GM12878 (cell line): Measurements from ENCODE around the gene FOXO3. TPM values are rescaled to one million over a fixed set of nuclear protein-coding genes. Genes with fewer than 3 reads are reported as not detected.

ENCODE experiments used
- ATAC-seq: fragments of 200-7000 bp; cut with Tn5 transposase; 3 replicates; pipeline ENCODE4 v1.9.1; 2020; ENCODE audit warnings: mild to moderate bottlenecking, moderate library complexity
- BruUV-seq: library from RNA; stranded (reverse); fragments of 400-500 nt; replicated peaks from 2 replicates; lab custom pipeline; 2021; lab: Mats Ljungman, UMichigan
- CTCF ChIA-PET: fragments of 300-600 bp; sonication (Branson Sonifier 250); formaldehyde crosslinking; extraction: SDS; loops from one replicate; lab custom pipeline; 2021; ENCODE audit warnings: inconsistent platforms; lab: Yijun Ruan, JAX
- POLR2A ChIA-PET: fragments of 350-600 bp; formaldehyde crosslinking; extraction: SDS; loops from one replicate; lab custom pipeline; 2021; ENCODE audit warnings: inconsistent platforms; lab: Charles Lee
- RAD21 ChIA-PET: fragments of 300-600 bp; sonication (Branson Sonifier 250); formaldehyde crosslinking; loops from one replicate; lab custom pipeline; 2023; ENCODE audit warnings: antibody characterized with exemption; ENCODE audit not compliant: unreplicated experiment; lab: Charles Lee
- SMC1A ChIA-PET: fragments of 300-600 bp; sonication (Branson Sonifier 250); formaldehyde crosslinking; loops from one replicate; lab custom pipeline; 2023; ENCODE audit not compliant: unreplicated experiment, uncharacterized antibody; lab: Charles Lee
- DNase-seq: peaks from one replicate; pipeline ENCODE4 v3.0.0-alpha.2; 2011; ENCODE audit warnings: low read depth, low spot score
- FAIRE-seq: peaks from 3 replicates; lab custom pipeline; 2011; peaks lifted over from hg19 to GRCh38; lab: Jason Lieb, UNC
- H2AFZ ChIP-seq: 2 replicates; pipeline ENCODE4 v1.6.0; 2011; ENCODE audit warnings: low read depth, low read length, control low read depth; ENCODE audit not compliant: control insufficient read depth
- H3K27ac ChIP-seq: 2 replicates; pipeline ENCODE4 v1.5.1; 2011; ENCODE audit warnings: control low read depth; ENCODE audit not compliant: control insufficient read depth, insufficient read depth
- H3K27me3 ChIP-seq, 2 experiments: replicated peaks in 1 of 2; 2 replicates each; pipeline versions ENCODE4 v1.6.0 to v1.6.1; 2011; ENCODE audit warnings: low read length in 1 of 2; ENCODE audit not compliant: control insufficient read depth in 2 of 2, insufficient read depth in 2 of 2
- H3K36me3 ChIP-seq, 2 experiments: 2 replicates each; pipeline ENCODE4 v1.5.1; 2011; ENCODE audit warnings: low read length in 1 of 2; ENCODE audit not compliant: control insufficient read depth in 2 of 2, insufficient read depth in 2 of 2
- H3K4me1 ChIP-seq: 2 replicates; pipeline ENCODE4 v1.6.1; 2011; ENCODE audit warnings: mild to moderate bottlenecking, low read length, moderate library complexity, mixed read lengths; ENCODE audit not compliant: control insufficient read depth, insufficient read depth
- H3K4me2 ChIP-seq: 2 replicates; pipeline ENCODE4 v1.6.0; 2011; ENCODE audit warnings: control low read depth; ENCODE audit not compliant: control insufficient read depth, insufficient read depth
- H3K4me3 ChIP-seq: fragments of 200-600 bp; sonication (generic); 2 replicates; pipeline ENCODE4 v1.5.1; 2016
- H3K79me2 ChIP-seq: 2 replicates; pipeline ENCODE4 v1.6.0; 2011; ENCODE audit warnings: low read length; ENCODE audit not compliant: control insufficient read depth, insufficient read depth
- H3K9ac ChIP-seq: 2 replicates; pipeline ENCODE4 v1.8.0; 2011; ENCODE audit warnings: low read length, control low read depth, mixed read lengths; ENCODE audit not compliant: control insufficient read depth, insufficient read depth
- H3K9me3 ChIP-seq: replicated peaks from 3 replicates; pipeline ENCODE4 v1.5.1; 2011; ENCODE audit warnings: mild to moderate bottlenecking, low read length; ENCODE audit not compliant: control insufficient read depth, insufficient read depth
- H4K20me1 ChIP-seq: 2 replicates; pipeline ENCODE4 v1.6.0; 2011; ENCODE audit not compliant: control insufficient read depth, insufficient read depth
- CBX5 ChIP-seq: sonication (generic); IDR thresholded peaks from 2 replicates; pipeline ENCODE4 v1.6.1; 2016; ENCODE audit warnings: low read depth, moderate library complexity, mild to moderate bottlenecking, inconsistent platforms
- CREM ChIP-seq: IDR thresholded peaks from 2 replicates; pipeline ENCODE4 v1.6.1; 2014; ENCODE audit warnings: antibody characterized with exemption, low read depth
- IKZF1 ChIP-seq: fragments of 450-650 bp; conservative IDR thresholded peaks from 2 replicates; pipeline ENCODE4 v1.6.1; 2017; ENCODE audit warnings: antibody characterized with exemption, mild to moderate bottlenecking
- NBN ChIP-seq: fragments of 450-650 bp; IDR thresholded peaks from 2 replicates; pipeline ENCODE4 v1.6.1; 2016
- NR2F1 ChIP-seq: fragments of 450-650 bp; conservative IDR thresholded peaks from 2 replicates; pipeline ENCODE4 v1.6.1; 2017; ENCODE audit warnings: mild to moderate bottlenecking
- ZSCAN29 ChIP-seq: fragments of 450-650 bp; IDR thresholded peaks from 2 replicates; pipeline ENCODE4 v1.6.1; 2017; ENCODE audit warnings: mild to moderate bottlenecking, moderate library complexity
- WGBS: methylation state at CpG from one replicate; pipeline ENCODE4 v1.1.6; 2016; ENCODE audit warnings: low lambda C conversion rate; ENCODE audit not compliant: insufficient replicate concordance, insufficient coverage; ENCODE audit errors: missing lambda C conversion rate; 5-methylcytosine and 5-hydroxymethylcytosine counted together
- in situ Hi-C: fragments of 300-500 bp; cut with MboI; formaldehyde crosslinking; loops from 9 replicates; pipeline ENCODE4 v1.14.3; 2018; ENCODE audit warnings: mixed read lengths
- intact Hi-C: fragments of 100-400 bp; cut with micrococcal nuclease; formaldehyde crosslinking; loops from one replicate; pipeline ENCODE4 v1.14.2; 2022; ENCODE audit not compliant: unreplicated experiment
- polyA plus RNA-seq, 11 experiments: library from polyadenylated mRNA; depleted of rRNA in 4 of 11; unstranded in 6 of 11; stranded (reverse) in 5 of 11; fragments of >200 nt; fragmentation: Nextera tagmentation in 4 of 11; fragmentation: Illumina TruSeq in 1 of 11; extraction: Ambion mirVana in 4 of 11; extraction: Trizol in 1 of 11; gene quantifications; 1 replicate in 1 of 11; 2 replicates in 10 of 11; pipeline versions ENCODE4 v1.2.1 to v1.2.3, GENCODE V29; 2011 to 2016; ENCODE audit warnings: inconsistent platforms in 2 of 11, missing spikeins in 2 of 11, low read depth in 1 of 11
- total RNA-seq, 4 experiments: library from RNA; depleted of rRNA in 3 of 4; stranded (reverse); fragments of >200 nt in 3 of 4; fragmentation: Illumina TruSeq in 1 of 4; extraction: Trizol in 1 of 4; gene quantifications; 2 replicates each; pipeline versions ENCODE4 v1.2.1 to v1.2.3, GENCODE V29; 2013 to 2021
- TF ChIP-seq, protein P1 (sequence below): IDR thresholded peaks from 2 replicates; pipeline ENCODE4 v1.6.1; 2011; ENCODE audit warnings: low read depth, mild to moderate bottlenecking, low read length, moderate library complexity, borderline replicate concordance; ENCODE audit errors: extremely low read depth

The FOXO3 gene
- total and polyA plus RNA-seq, 10 of the 15 experiments (the other 5 are each of a cell fraction or from before 2014, with no cell fraction given), result 0.82 to 4.5 (median 1.7) TPM

DNA sequence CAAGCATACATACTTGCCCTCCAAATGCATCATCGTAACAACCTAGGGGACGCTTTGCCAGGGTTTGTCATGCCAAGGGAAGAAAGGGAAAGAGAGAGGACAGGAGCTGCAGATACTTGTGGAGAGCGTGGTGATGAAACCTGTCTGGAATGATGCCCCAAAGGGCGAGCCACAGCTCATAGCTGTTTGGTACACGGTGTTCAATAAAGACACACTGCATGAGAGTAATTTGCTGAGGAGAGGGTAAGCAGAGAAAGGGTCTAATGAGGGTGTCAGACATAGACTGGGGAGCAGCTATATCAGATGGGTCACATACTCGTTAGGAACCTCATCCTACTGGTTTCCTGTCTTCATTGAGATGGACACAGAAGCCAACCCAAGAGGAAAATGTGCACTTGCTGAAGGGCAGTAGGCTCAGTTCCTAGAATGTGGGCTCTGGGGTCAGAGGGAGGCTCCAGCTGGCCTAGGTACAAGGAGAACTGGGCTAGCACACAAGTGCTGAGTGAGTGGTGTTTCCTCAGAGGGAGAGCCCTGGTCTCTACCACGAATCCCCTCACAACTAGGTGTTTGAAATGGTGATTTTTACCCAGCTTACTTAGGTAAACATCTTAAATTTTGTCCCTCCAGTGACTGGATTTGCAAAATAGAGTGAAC is 5.2 kb upstream of the FOXO3 start:
- no TSS peak for BruUV-seq
- Histone ChIP-seq H3K27ac (no peak overlapping the region), H3K4me2 (no peak overlapping the region), H3K79me2 (peaks cover 5% of the 10 kb centered on the region), H2AFZ (no peak overlapping the region), H3K36me3 (no peaks in the 10 kb centered on the region), H3K9me3 (no peaks in the 10 kb centered on the region), H3K27me3 (peaks cover 8% of the 10 kb centered on the region in 2 experiments), H3K9ac (no peak overlapping the region), H4K20me1 (no peaks in the 10 kb centered on the region; the same call in 1 of the 2 replicates), H3K4me1 (peaks cover 4% of the 10 kb centered on the region; the same call in 1 of the 2 replicates), H3K4me3 (no peak overlapping the region)
- 37% methylated on average over 7 of the region's 7 CpGs for WGBS
- intact Hi-C loops, result loop anchor here (5.0 to 10.0 kb wide), 2 partner anchors 227 to 829 kb away; partner anchors contain the start of gene CD164
- ATAC-seq (no peak), DNase-seq (no peak), FAIRE-seq (no peak)
- SMC1A ChIA-PET, result interaction anchor here (1.3 to 2.3 kb wide), 3 partner anchors 11 to 43 kb away, joined by 3 to 7 read pairs (median 3); no protein-coding TSS in a partner anchor
- RAD21 ChIA-PET, result interaction anchor here (1.4 to 1.5 kb wide), 2 partner anchors 13 to 518 kb away, joined by 4 to 7 read pairs; no protein-coding TSS in a partner anchor
- POLR2A ChIA-PET, result no interaction called here
- in situ Hi-C loops, result loop anchor here (10.0 kb wide), 1 partner anchor 829 kb away; the partner anchor contains the start of gene CD164
- CTCF ChIA-PET, result interaction anchor here (1.1 kb wide), 1 partner anchor 11 kb away, joined by 3 read pairs; no protein-coding TSS in a partner anchor
- TF ChIP-seq IKZF1 (no peak), NBN (no peak), ZSCAN29 (no peak), NR2F1 (no peak), CBX5 (no peak), CREM (no peak)
- TF ChIP-seq, protein P1, sequence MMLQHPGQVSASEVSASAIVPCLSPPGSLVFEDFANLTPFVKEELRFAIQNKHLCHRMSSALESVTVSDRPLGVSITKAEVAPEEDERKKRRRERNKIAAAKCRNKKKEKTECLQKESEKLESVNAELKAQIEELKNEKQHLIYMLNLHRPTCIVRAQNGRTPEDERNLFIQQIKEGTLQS, result no peak
